ENCODE results near the gene RAP1A.
"Not testable (repeated sequence)": the region's sequence is repeated elsewhere in the genome, so short reads cannot be mapped to it uniquely, and the experiment has no call there.

Gene RAP1A

GRCh38 chr1:111624382-111624781, 4.8 kb downstream of the RAP1A start:
- no peak for DNase-seq (ENCODE audit: extremely low spot score, insufficient read length, low read depth)
- peak; percentile 83 for FAIRE-seq

DNA sequence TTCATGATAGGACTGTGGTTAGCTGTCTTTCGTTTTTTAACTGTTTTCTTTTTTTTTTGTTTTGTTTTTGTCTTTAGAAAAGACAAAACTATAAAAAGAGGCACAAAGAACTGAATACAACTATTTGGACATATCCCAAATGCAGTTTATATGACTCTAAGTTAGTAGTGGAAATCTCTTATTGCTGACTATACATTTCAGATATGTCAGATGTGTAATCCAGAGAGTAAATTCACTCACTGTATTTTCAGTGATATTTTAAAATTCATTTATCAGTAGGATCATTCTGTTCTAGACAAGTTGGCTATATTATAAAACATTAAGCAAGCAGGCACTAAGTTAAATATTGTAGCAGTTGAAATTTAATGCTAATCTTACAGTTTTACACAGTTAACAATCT, 5.7 kb downstream of the RAP1A start:
- FAIRE-seq, result no peak
- no peak for DNase-seq (ENCODE audit: extremely low spot score, insufficient read length, low read depth)

- FAIRE-seq, result no peak
- DNase-seq (ENCODE audit: extremely low spot score, insufficient read length, low read depth), result no peak
Measured at GRCh38 chr1:111628153-111628552, 8.6 kb downstream of the RAP1A start.

- FAIRE-seq (peak; percentile 66), DNase-seq (ENCODE audit: extremely low spot score, insufficient read length, low read depth) (no peak)
Measured at GRCh38 chr1:111629190-111629954, 9.8 kb downstream of the RAP1A start.

DNA sequence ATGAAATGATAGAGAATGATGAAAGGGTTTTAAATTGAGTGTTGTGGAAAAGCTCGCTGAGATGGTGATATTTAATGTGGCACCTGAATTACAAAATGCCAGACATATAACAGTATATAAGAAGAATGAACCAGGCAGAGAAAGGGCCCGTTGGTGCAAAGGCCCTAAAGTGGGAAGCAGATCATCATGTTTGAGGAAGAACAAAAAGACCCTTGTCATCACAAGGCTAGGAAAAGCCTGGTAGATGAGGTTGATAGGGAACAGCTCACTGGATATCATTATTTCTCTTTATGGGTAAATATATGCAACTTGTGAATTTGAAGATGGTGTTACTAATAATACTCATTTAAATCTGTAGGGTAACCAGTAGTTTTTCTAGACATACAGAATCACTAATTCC, 11.0 kb downstream of the RAP1A start:
- no peak for FAIRE-seq

GRCh38 chr1:111631502-111631901, 11.9 kb downstream of the RAP1A start:
- FAIRE-seq, result no peak
- DNase-seq (ENCODE audit: extremely low spot score, insufficient read length, low read depth), result no peak

More for the DNA sequence above, 11.0 kb downstream of the RAP1A start:
- no peak for DNase-seq (ENCODE audit: extremely low spot score, insufficient read length, low read depth)

DNA sequence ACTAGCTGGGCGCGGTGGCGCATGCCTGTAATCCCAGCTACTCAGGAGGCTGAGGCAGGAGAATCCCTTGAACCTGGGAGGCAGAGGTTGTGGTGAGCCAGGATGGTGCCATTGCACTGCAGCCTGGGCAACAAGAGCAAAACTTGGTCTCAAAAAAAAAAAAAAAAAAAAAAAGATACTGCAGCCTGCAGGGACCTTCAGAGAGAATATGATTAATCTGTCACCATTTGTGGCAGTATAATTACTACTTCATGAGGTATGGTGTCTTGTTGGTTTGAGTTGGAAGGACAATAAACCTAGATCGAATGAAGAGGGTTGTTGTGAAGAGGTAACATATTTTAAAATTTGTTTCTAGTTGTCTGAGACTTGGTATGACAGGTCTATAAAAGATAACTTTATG, 13.2 kb downstream of the RAP1A start:
- DNase-seq (ENCODE audit: extremely low spot score, insufficient read length, low read depth); FAIRE-seq: not testable (repeated sequence)

- DNase-seq (ENCODE audit: extremely low spot score, insufficient read length, low read depth) (no peak), FAIRE-seq (no peak)
Measured at GRCh38 chr1:111633736-111634247, 14.2 kb downstream of the RAP1A start.

DNA sequence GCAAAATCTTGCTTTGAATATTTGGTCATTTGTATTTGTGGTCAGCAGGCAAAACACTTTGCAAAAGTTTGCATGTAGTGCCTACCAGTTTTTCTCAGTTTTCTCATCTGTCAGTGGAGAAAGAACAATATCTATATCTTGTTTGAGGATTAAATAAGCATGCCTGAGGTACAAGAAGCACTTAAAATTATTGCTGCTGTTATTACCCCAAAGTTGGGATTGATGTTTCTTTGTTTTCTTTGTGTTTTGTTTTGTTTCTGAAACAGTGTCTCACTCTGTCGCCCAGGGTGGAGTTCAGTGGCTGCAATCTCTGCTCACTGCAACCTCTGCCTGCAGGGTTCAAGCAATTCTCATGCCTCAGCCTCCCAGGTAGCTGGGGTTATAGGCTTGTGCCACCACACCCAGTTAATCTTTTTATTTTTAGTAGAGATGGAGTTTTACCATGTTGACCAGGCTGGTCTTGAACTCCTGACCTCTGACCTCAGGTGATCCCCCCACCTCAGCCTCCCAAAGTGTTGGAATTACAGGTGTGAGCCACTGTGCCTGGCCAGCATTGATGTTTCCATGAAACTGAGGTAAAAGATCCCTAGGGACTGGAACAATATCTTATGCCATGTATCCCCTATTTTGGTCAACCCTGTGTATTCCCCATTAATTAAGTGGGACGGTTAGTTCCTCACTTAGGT, 15.9 kb downstream of the RAP1A start:
- DNase-seq (ENCODE audit: extremely low spot score, insufficient read length, low read depth) (no peak), FAIRE-seq (no peak)

GRCh38 chr1:111638320-111638719, 18.7 kb downstream of the RAP1A start:
- FAIRE-seq (no peak), DNase-seq (ENCODE audit: extremely low spot score, insufficient read length, low read depth) (no peak)

GRCh38 chr1:111639602-111640198, 20.1 kb downstream of the RAP1A start:
- DNase-seq (ENCODE audit: extremely low spot score, insufficient read length, low read depth), result no peak
- no peak for FAIRE-seq

GRCh38 chr1:111643097-111643496, 23.5 kb downstream of the RAP1A start:
- DNase-seq (ENCODE audit: extremely low spot score, insufficient read length, low read depth) (no peak), FAIRE-seq (no peak)

DNA sequence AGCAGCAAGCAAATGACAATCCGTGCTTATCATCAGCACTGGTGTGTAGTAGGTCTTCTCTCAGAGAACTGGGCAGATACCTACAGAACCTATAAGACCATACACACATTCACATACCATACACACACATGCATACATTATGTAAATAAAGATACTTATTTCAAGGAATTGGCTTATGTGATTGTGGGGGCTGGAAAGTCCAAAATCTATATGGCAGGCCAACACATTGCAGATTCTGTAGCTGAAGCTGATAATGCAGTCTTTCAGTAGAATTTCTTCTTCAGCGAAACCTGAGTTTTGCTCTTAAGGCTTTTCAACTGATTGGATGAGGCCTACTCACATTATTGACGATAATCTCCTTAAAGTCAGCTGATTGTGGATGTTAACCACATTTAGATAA, 24.1 kb downstream of the RAP1A start:
- FAIRE-seq (no peak), DNase-seq (ENCODE audit: extremely low spot score, insufficient read length, low read depth) (no peak)

DNA sequence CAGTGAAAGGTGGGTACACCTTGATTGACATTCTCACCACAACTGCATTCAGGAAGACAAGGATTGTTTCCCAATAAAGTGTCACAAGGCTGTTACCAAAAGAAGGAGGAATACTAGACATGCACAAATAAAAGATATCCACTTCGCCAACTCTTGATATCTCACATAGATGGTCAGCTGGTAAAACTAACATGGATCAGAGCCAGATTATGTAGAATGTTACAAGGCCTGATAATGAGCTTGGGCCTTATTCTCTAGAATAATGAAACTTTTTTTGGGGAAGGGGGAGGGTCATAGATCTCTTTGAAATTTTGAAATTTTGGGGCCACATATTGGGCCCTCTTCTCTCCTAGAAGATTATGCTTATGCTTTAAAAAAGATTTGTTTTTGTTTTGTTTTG, 24.9 kb downstream of the RAP1A start:
- DNase-seq (ENCODE audit: extremely low spot score, insufficient read length, low read depth) (no peak), FAIRE-seq (no peak)

- FAIRE-seq, result no peak
Measured at GRCh38 chr1:111647736-111648135, 28.1 kb downstream of the RAP1A start.

GRCh38 chr1:111648806-111649205, 29.2 kb downstream of the RAP1A start:
- no peak for DNase-seq (ENCODE audit: extremely low spot score, insufficient read length, low read depth)
- FAIRE-seq, result peak; percentile 12

More at GRCh38 chr1:111647736-111648135, 28.1 kb downstream of the RAP1A start:
- no peak for DNase-seq (ENCODE audit: extremely low spot score, insufficient read length, low read depth)

GRCh38 chr1:111649227-111649626, 29.6 kb downstream of the RAP1A start:
- FAIRE-seq (no peak), DNase-seq (ENCODE audit: extremely low spot score, insufficient read length, low read depth) (no peak)

DNA sequence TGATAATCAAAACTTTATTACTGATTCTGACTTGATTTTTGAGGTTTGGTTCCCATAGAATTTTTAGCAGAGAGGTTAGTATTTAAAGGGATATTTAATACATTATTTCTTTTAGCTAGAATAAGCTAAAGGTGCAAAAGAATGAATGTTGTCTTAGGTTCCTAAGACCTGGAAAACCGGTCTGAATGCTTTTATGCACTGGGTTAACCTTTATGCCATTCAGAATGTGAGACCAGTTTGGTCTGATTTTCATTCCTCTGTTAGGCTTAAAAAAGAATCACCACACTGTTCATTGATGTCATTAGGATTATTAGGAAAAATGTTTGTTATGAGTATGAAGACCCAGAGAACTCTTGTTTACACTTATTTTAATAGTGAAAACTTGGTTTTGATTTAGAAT, 30.1 kb downstream of the RAP1A start:
- FAIRE-seq, result no peak

DNA sequence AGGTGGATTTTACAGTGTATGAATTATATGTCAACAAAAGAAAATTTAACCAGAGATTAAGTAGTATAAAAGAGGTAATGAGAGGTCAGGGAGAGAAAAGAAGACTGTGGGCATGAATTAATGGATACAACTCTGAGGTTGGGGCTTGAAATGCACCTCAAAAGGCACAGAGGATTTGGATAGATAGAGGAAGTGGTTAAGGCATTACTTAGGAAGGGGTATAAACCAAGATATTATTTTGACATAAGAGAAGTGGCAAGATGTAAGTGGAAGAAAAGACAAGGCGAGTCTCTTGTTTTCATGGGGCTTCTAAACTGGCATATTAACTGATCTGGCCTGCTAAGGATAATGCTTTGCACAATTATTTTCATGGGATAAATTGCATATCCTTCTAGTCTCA, 34.1 kb downstream of the RAP1A start:
- DNase-seq (ENCODE audit: extremely low spot score, insufficient read length, low read depth), result no peak
- no peak for FAIRE-seq

More for the DNA sequence above, 30.1 kb downstream of the RAP1A start:
- no peak for DNase-seq (ENCODE audit: extremely low spot score, insufficient read length, low read depth)

- DNase-seq (ENCODE audit: extremely low spot score, insufficient read length, low read depth) (no peak), FAIRE-seq (peak; percentile 82)
Measured at GRCh38 chr1:111654839-111655238, 35.2 kb downstream of the RAP1A start.
